Subcutaneous adipose tissue (tissue), 4 donors: Measurements from ENCODE around the gene CMTM7. TPM values are rescaled to one million over a fixed set of nuclear protein-coding genes. Genes with fewer than 3 reads are reported as not detected.

ENCODE experiments used
- CTCF ChIP-seq: fragments of 450-650 bp; IDR thresholded peaks from one replicate; pipeline ENCODE4 v1.5.1; 2016; ENCODE audit warnings: low read depth, mild to moderate bottlenecking, control low read depth, antibody characterized with exemption, moderate library complexity
- total RNA-seq, 4 donors: library from RNA; depleted of rRNA; stranded (reverse); fragments of >200 nt; gene quantifications; one replicate each; pipeline ENCODE4 v1.1.0, GENCODE V29; 2016

The CMTM7 gene
- total RNA-seq, 4 donors from 2014 or later, result 12.1 to 45.9 (median 33.1) TPM

- TF ChIP-seq CTCF, result no peak
Observed at GRCh38 chr3:32502118-32502945, 110.7 kb downstream of the CMTM7 start, which contains the start of gene CMTM6. Gene CMTM6 (minus strand): TSS chr3:32502852. CDS start chr3:32502745, 107 bp downstream.

DNA sequence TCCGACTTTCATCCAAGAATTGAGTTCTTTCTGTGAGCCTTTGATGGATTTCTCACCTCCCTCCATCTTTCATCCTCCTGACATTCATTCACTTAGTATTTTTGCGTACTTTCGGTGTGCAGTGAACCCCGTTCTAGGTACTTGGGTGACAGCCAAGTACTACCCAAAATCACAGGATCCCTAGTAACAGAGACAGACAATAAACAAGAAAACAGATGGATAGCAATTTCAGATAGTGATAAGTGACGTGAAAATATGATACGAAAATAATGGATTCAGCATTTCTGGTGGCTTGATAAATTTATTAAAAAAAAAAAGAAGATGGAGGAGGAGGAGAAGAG is 111.3 kb downstream of the CMTM7 start:
- no peak for TF ChIP-seq CTCF

Other genes with a start within 250 kb of the CMTM7 start
- 10 to 100 TPM in 1 of 4 donors, 1 to 10 TPM in 3; 1.9 to 10.5 (median 4.8) TPM for gene CMTM8, start 153.2 kb upstream of the CMTM7 start, total RNA-seq
- 10 to 100 TPM; 24.1 to 84.7 (median 54.7) TPM for gene CMTM6, start 111.0 kb downstream of the CMTM7 start, total RNA-seq
- gene DYNC1LI1, start 179.0 kb downstream of the CMTM7 start, total RNA-seq, result 10 to 100 TPM; 18.5 to 39.0 (median 29.2) TPM